T-helper 22 cell (primary cell): ENCODE measurements around the gene PHKG1.
"Not testable (repeated sequence)": the region's sequence is repeated elsewhere in the genome, so short reads cannot be mapped to it uniquely, and the experiment has no call there.

Source experiments
- DNase-seq: peaks from one replicate; pipeline ENCODE4 v3.0.0-alpha.2; 2020; ENCODE audit warnings: low read depth

PHKG1 gene

DNA sequence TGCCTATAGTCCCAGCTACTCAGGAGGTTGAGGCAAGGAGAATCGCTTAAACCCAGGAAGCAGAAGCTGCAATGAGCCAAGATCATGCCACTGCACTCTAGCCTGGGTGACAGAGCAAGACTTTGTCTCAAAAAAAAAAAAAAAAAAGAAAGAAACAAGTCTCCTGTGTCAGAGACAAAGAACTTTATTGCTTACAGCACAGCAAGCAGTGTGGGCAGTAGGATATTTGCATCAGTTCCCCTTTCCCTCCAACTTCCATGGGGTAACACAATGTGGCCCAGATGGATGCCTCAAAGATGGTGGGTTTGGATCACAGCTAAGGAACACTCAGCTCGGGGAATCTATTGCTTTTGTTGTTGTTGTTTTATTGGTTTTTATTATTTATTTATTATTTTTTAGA is 47.0 kb downstream of the PHKG1 start:
- DNase-seq, result not testable (repeated sequence)

GRCh38 chr7:56040730-56041129 is 52.0 kb downstream of the PHKG1 start:
- DNase-seq, result no peak

GRCh38 chr7:56033671-56034432 is 58.9 kb downstream of the PHKG1 start:
- peak; percentile 55 for DNase-seq

DNA sequence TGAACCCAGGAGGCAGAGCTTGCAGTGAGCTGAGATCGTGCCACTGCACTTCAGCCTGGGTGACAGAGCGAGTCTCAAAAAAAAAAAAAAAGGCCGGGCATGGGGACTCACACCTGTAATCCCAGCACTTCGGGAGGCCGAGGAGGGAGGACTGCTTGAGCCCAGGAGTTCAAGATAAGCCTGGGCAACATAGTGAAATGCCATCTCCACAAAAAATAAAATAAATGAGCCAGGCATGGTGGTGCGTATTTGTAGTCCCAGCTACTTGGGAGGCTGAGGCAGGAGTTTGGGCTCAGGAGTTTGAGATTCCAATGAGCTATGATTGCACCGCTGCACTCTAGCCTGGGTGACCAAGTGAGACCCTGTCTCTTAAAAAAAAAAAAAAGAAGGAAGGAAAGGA is 60.2 kb downstream of the PHKG1 start:
- DNase-seq, result not testable (repeated sequence)

GRCh38 chr7:56031556-56031955 is 61.2 kb downstream of the PHKG1 start:
- DNase-seq, result not testable (repeated sequence)

DNA sequence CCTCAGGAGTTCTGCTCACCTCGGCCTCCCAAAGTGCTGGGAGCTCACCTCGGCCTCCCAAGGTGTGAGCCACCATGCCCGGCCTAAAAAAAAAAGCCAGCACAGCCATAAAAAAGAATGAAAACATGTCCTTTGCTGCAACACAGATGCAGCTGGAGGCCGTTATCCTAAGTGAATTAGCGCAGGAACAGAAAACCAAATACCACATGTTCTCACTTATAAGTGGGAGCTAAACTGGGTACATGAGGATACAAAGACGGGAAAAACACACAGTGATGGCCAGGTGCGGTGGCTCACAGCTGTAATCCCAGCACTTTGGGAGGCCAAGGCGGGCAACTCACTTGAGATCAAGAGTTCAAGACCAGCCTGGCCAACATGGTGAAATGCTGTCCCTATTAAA is 62.4 kb downstream of the PHKG1 start:
- no peak for DNase-seq
